NCI-H82 treated with DMSO at 0.1 percent for 48 hours (cell line): ENCODE data around the gene ZIC1.

Experiments used
- DNase-seq: peaks from one replicate; lab custom pipeline; 2025; ENCODE audit not compliant: unreplicated experiment; lab: John Stamatoyannopoulos, UW

The ZIC1 gene

DNA sequence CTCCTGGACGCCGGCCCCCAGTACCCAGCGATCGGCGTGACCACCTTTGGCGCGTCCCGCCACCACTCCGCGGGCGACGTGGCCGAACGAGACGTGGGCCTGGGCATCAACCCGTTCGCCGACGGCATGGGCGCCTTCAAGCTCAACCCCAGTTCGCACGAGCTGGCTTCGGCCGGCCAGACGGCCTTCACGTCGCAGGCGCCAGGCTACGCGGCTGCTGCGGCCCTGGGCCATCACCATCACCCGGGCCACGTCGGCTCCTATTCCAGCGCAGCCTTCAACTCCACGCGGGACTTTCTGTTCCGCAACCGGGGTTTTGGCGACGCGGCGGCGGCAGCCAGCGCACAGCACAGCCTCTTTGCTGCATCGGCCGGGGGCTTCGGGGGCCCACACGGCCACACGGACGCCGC lies 956 bp downstream of the ZIC1 start:
- no peak for DNase-seq

GRCh38 chr3:147410526-147411237 lies 1.5 kb downstream of the ZIC1 start:
- no peak for DNase-seq

DNA sequence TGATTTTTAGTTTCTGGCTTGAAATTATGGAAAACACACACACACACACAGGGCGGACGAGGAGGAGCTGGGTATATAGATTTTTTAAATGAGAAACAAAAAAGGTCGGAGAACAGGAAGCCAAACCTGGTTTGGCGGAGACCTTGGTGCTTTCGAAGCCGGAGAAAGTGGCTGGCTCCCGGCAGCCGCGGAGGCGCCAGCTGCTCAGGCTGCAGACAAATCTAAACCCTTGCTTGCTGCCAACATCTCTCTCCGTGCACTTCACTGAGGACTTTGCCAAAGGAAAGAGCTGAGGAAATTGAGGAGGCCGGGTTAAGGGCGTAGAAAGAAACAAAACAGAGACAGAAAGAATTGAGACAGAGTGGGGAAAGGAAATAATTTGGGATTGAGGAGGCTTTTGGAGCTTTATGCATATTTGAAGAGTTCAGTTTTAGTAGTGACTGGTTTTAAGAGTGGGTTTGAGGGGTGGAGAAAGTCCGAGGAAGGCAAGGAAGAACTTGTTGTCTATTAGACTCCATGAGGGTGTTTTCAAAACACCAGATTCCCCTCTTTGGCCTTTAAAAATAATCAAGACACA lies 2.2 kb downstream of the ZIC1 start:
- DNase-seq, result no peak

- DNase-seq, result no peak
Measured at GRCh38 chr3:147411815-147412241, 2.7 kb downstream of the ZIC1 start.

DNA sequence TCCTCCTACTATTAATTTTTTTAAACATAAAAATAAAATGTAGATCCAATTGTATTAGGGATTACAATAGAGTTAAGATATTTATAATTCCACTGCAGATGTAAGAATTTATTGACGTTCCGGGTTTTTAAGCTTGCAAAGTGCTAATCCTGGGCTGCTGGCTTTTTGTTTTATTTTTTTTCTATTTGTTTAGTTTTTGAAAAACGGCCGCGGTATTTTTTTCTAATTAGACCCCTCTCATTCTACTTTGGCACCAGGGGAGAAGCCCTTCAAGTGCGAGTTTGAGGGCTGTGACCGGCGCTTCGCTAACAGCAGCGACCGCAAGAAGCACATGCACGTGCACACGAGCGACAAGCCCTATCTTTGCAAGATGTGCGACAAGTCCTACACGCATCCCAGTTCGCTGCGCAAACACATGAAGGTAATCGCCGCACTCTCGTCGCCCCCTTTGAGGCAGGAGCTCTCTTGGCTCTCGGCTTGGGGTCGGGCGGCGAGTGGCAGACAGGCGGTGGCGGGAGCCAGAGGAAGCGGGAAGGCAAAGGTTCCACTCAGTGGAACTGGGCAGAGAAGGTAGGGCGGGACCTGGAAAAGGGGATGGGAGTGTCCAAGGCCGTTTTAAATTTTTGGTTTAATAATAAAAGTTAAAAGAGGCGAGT lies 3.2 kb downstream of the ZIC1 start:
- DNase-seq, result no peak

- DNase-seq, result no peak
Measured at GRCh38 chr3:147412917-147413685, 3.9 kb downstream of the ZIC1 start.

GRCh38 chr3:147413686-147414389 lies 4.7 kb downstream of the ZIC1 start:
- DNase-seq, result no peak

DNA sequence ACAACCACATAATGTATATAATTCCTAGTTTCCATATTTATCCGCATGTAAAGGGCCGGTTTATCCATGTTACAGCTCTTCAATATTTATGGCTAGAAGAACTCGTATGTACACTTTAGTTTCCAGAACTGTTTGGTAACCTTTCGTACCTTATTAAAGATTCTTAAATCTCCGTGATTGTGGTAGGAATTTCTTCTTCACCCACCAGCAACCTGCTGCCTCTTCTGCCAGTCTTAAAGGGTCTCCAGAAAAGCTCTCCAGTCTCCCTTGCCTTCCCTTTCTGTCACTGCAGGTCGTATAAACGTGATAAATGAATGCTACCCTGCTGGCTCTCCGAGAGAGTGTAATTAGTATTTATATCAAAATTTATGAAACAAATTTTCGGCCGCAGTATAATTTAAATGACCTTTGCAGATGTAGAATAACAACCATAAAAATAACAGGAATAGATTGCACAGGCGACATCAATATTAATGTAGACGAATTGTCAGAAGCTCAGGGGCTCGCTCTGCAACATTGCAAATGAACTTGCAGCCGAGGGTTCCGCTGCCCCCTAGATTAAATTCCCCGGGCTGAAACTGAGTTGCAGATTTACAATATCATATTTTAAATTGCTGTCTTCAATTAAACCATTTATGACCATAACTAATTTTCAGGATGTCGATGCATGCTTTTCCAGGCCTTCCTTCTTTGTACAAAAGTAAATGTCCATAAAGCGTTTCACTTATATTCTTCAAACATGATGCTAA lies 5.4 kb downstream of the ZIC1 start:
- no peak for DNase-seq

- DNase-seq, result no peak
Measured at GRCh38 chr3:147415286-147415685, 6.1 kb downstream of the ZIC1 start.

GRCh38 chr3:147415874-147416273 lies 6.7 kb downstream of the ZIC1 start:
- no peak for DNase-seq

- no peak for DNase-seq
Measured at GRCh38 chr3:147416931-147417330, 7.8 kb downstream of the ZIC1 start.

- no peak for DNase-seq
Measured at GRCh38 chr3:147417551-147418295, 8.6 kb downstream of the ZIC1 start.

DNA sequence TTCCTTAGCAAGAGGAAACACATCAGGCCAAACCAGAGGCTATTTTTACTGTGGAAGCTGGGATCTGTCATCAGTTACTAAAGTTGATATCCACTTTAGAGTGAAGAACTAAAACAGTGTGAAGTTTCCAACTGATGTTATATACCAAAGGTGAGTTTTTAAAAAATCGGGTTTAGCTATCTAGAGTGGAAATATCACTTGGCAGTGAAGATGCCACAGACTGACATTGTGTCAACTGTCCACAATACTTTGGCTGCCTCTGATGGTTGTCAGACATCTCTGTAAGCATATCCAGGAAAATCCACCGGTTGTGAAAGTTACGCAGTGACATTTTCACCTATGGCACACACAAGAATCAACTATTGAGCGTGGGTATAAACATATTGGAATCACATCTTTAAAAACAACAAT lies 9.2 kb downstream of the ZIC1 start:
- no peak for DNase-seq

- no peak for DNase-seq
Measured at GRCh38 chr3:147418808-147419701, 9.9 kb downstream of the ZIC1 start.

DNA sequence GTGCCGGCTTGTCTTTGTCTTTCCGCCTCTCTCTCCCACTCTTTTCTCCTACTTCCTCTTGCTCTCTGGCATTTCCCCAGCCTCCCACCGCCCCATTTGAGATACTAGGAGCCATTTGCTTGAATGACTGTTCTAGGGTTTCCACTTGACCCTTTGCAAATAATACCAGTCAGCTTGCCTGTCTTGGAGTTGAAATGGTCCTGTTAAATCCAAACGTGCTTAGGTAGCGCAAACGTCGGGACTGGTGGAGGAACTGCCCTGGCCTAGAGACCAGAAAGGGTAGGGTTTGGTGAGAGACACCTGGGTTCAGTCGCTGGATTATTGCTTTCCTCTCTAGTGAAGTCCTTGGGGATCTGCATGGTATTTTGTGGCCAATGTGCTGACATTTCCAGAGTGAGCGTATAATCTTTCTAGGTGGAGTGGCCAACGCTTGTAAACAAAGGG lies 10.6 kb downstream of the ZIC1 start:
- no peak for DNase-seq

DNA sequence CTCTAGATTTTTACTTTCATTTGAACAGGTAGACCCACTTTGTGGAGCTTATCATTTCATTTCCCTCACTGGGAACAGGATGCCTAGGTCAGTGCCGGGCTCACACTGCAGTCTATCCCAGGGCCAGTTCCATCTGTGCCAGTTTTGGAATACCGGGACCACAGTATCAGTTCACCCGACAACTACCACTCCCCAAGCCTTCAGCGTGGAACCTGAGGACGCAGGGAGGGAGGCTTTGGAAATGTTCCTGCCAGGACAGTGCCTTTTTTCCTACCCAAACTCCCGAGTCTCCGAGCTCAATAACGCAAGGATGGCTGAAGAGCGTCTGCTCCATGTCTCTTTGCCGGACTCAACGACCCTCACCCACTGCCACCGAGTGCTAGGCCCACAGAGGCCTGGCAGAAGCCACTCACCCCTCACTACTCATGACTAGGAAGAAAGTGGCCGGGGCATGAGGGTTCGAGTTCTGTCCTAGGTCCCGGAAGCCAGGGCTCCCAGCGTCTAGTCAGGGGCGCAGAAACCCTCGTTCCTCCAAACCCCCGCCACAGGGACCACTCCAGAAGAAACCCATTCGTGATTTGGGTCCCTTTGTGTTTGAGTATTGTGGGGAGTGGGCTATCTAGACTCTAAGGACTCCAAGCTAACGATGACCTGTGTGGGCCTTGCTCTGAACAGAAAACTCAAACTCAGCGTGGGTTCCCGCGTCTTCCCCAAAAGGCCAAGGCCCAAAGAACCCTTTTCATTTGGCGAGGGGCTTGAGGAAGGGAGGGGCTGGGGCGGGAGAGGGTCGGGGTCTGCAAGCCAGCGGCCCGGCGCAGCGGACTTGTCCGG lies 11.4 kb downstream of the ZIC1 start:
- no peak for DNase-seq

- no peak for DNase-seq
Measured at GRCh38 chr3:147421184-147421912, 12.2 kb downstream of the ZIC1 start.
